ENCODE results near the gene ARID1B. TPM values are rescaled to one million over a fixed set of nuclear protein-coding genes. Genes with fewer than 3 reads are reported as not detected.

The ARID1B gene
- total and polyA plus RNA-seq, 10 donors: 17.7 to 223 (median 141) TPM

GRCh38 chr6:156873654-156874380 lies 96.6 kb downstream of the ARID1B start:
- peaks cover 0 to 12% (median 0%) of the 10 kb centered on the region in 6 donors for H3K36me3 ChIP-seq
- TF ChIP-seq POLR2AphosphoS5 (IDR thresholded peaks at IDR 0.05): no peak
- TF ChIP-seq POLR2A (IDR thresholded peaks at IDR 0.05): no peak
- no peak for TF ChIP-seq CTCF (IDR thresholded peaks at IDR 0.05 in 8 of 11, conservative IDR thresholded peaks at IDR 0.05 in 3 of 11)
- intact Hi-C loops (cut with DNase I; ENCODE audit: low total_unique reads): no loop called here
- H3K27ac ChIP-seq: no peak overlapping the region
- 95 to 98% (median 95%) methylated on average over 10 of the region's 10 CpGs for WGBS, 5 donors
- no peak for DNase-seq
- H3K4me3 ChIP-seq: no peak overlapping the region
- H3K9me3 ChIP-seq: no peaks in the 10 kb centered on the region
- no peaks in the 10 kb centered on the region for H3K27me3 ChIP-seq (replicated peaks in 1 of 7)
- peaks cover 0 to 95% (median 35%) of the 10 kb centered on the region in 6 donors for H3K4me1 ChIP-seq

GRCh38 chr6:156875062-156875461 lies 97.9 kb downstream of the ARID1B start:
- H3K36me3 ChIP-seq: peaks cover 0 to 12% (median 0%) of the 10 kb centered on the region in 6 donors
- 51 to 82% (median 73%) methylated on average over 2 of the region's 2 CpGs for WGBS, 5 donors

GRCh38 chr6:156876302-156876701 lies 99.1 kb downstream of the ARID1B start:
- Histone ChIP-seq H3K27ac (no peak overlapping the region), H3K27me3 (replicated peaks in 1 of 7) (no peaks in the 10 kb centered on the region), H3K9me3 (no peaks in the 10 kb centered on the region), H3K36me3 (peaks cover 0 to 12% (median 0%) of the 10 kb centered on the region in 6 donors), H3K4me1 (peaks cover under 1 to 93% (median 43%) of the 10 kb centered on the region in 6 donors), H3K4me3 (no peak overlapping the region)
- intact Hi-C loops (cut with DNase I; ENCODE audit: low total_unique reads): no loop called here
- TF ChIP-seq CTCF (IDR thresholded peaks at IDR 0.05 in 8 of 11, conservative IDR thresholded peaks at IDR 0.05 in 3 of 11) (peak in 4 of 11 experiments; percentile 13 to 25 (median 17)), POLR2A (IDR thresholded peaks at IDR 0.05) (no peak), POLR2AphosphoS5 (IDR thresholded peaks at IDR 0.05) (no peak)
- no peak for DNase-seq
- WGBS, 5 donors: 88 to 96% (median 93%) methylated on average over 11 of the region's 11 CpGs

More at GRCh38 chr6:156875062-156875461, 97.9 kb downstream of the ARID1B start:
- Histone ChIP-seq H3K27me3 (replicated peaks in 1 of 7) (no peaks in the 10 kb centered on the region), H3K4me3 (no peak overlapping the region), H3K4me1 (peaks cover 0 to 95% (median 42%) of the 10 kb centered on the region in 6 donors), H3K27ac (no peak overlapping the region), H3K9me3 (no peaks in the 10 kb centered on the region)
- intact Hi-C loops (cut with DNase I; ENCODE audit: low total_unique reads): no loop called here
- DNase-seq: no peak
- no peak for TF ChIP-seq CTCF (IDR thresholded peaks at IDR 0.05 in 8 of 11, conservative IDR thresholded peaks at IDR 0.05 in 3 of 11)
- no peak for TF ChIP-seq POLR2AphosphoS5 (IDR thresholded peaks at IDR 0.05)
- TF ChIP-seq POLR2A (IDR thresholded peaks at IDR 0.05): no peak

GRCh38 chr6:156877126-156877863 lies 100.1 kb downstream of the ARID1B start:
- Histone ChIP-seq H3K4me3 (no peak overlapping the region), H3K27ac (no peak overlapping the region), H3K27me3 (replicated peaks in 1 of 7) (no peaks in the 10 kb centered on the region), H3K4me1 (peaks cover 11 to 93% (median 49%) of the 10 kb centered on the region in 6 donors), H3K9me3 (no peaks in the 10 kb centered on the region), H3K36me3 (peaks cover 0 to 12% (median 0%) of the 10 kb centered on the region in 6 donors)
- 83 to 90% (median 86%) methylated on average over 10 of the region's 10 CpGs for WGBS, 5 donors
- DNase-seq: no peak
- intact Hi-C loops (cut with DNase I; ENCODE audit: low total_unique reads): no loop called here
- TF ChIP-seq CTCF (IDR thresholded peaks at IDR 0.05 in 8 of 11, conservative IDR thresholded peaks at IDR 0.05 in 3 of 11) (no peak), POLR2A (IDR thresholded peaks at IDR 0.05) (no peak), POLR2AphosphoS5 (IDR thresholded peaks at IDR 0.05) (no peak)
